Measurements from ENCODE around the gene HNRNPUL2. TPM values are rescaled to one million over a fixed set of nuclear protein-coding genes. Genes with fewer than 3 reads are reported as not detected.

HNRNPUL2 gene
- total and polyA plus RNA-seq, 9 of the 15 experiments (the other 6 are each of a cell fraction or from before 2014, with no cell fraction given), result 0.89 to 44.3 (median 15.2) TPM

GRCh38 chr11:62702246-62702645, 25.0 kb downstream of the HNRNPUL2 start (continued):
- no peak for TF ChIP-seq RREB1 (CRISPR knock-in tag; IDR thresholded peaks at IDR 0.05)
- no peak for TF ChIP-seq KDM2B (CRISPR knock-in tag; IDR thresholded peaks at IDR 0.05)
- TF ChIP-seq SRF (CRISPR knock-in tag; IDR thresholded peaks at IDR 0.05), result no peak
- no peak for TF ChIP-seq MTA3 (IDR thresholded peaks at IDR 0.05; ENCODE audit: borderline replicate concordance)
- no peak for TF ChIP-seq TSC22D4 (tag; IDR thresholded peaks at IDR 0.05)
- TF ChIP-seq GABPA (tag; conservative IDR thresholded peaks at IDR 0.05; ENCODE audit: low read depth), result no peak
- no peak for TF ChIP-seq JUNB (CRISPR knock-in tag; conservative IDR thresholded peaks at IDR 0.05)
- TF ChIP-seq BRF2 (IDR thresholded peaks at IDR 0.05; ENCODE audit: borderline replicate concordance, insufficient read depth, insufficient read length), result no peak
- TF ChIP-seq ATF1 (CRISPR knock-in tag; IDR thresholded peaks at IDR 0.05), result no peak
- TF ChIP-seq ATF1 (tag; IDR thresholded peaks at IDR 0.05), result no peak
- no peak for TF ChIP-seq NFYB (IDR thresholded peaks at IDR 0.05; ENCODE audit: extremely low read depth, insufficient read length)
- no peak for TF ChIP-seq L3MBTL2 (IDR thresholded peaks at IDR 0.05)
- no peak for TF ChIP-seq ZNF146 (CRISPR knock-in tag; IDR thresholded peaks at IDR 0.05; ENCODE audit: unreplicated experiment)
- TF ChIP-seq, protein P1, sequence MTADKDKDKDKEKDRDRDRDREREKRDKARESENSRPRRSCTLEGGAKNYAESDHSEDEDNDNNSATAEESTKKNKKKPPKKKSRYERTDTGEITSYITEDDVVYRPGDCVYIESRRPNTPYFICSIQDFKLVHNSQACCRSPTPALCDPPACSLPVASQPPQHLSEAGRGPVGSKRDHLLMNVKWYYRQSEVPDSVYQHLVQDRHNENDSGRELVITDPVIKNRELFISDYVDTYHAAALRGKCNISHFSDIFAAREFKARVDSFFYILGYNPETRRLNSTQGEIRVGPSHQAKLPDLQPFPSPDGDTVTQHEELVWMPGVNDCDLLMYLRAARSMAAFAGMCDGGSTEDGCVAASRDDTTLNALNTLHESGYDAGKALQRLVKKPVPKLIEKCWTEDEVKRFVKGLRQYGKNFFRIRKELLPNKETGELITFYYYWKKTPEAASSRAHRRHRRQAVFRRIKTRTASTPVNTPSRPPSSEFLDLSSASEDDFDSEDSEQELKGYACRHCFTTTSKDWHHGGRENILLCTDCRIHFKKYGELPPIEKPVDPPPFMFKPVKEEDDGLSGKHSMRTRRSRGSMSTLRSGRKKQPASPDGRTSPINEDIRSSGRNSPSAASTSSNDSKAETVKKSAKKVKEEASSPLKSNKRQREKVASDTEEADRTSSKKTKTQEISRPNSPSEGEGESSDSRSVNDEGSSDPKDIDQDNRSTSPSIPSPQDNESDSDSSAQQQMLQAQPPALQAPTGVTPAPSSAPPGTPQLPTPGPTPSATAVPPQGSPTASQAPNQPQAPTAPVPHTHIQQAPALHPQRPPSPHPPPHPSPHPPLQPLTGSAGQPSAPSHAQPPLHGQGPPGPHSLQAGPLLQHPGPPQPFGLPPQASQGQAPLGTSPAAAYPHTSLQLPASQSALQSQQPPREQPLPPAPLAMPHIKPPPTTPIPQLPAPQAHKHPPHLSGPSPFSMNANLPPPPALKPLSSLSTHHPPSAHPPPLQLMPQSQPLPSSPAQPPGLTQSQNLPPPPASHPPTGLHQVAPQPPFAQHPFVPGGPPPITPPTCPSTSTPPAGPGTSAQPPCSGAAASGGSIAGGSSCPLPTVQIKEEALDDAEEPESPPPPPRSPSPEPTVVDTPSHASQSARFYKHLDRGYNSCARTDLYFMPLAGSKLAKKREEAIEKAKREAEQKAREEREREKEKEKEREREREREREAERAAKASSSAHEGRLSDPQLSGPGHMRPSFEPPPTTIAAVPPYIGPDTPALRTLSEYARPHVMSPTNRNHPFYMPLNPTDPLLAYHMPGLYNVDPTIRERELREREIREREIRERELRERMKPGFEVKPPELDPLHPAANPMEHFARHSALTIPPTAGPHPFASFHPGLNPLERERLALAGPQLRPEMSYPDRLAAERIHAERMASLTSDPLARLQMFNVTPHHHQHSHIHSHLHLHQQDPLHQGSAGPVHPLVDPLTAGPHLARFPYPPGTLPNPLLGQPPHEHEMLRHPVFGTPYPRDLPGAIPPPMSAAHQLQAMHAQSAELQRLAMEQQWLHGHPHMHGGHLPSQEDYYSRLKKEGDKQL (CRISPR knock-in tag; IDR thresholded peaks at IDR 0.05; ENCODE audit: borderline replicate concordance), result no peak
- no peak for TF ChIP-seq ATF4 (CRISPR knock-in tag; IDR thresholded peaks at IDR 0.05)
